HUDEP-2 (cell line): ENCODE measurements around the gene ZSCAN25.
"Not testable (repeated sequence)": the region's sequence is repeated elsewhere in the genome, so short reads cannot be mapped to it uniquely, and the experiment has no call there.

Experiments used
- DNase-seq, 76 experiments: peaks; one replicate each; lab custom pipeline; 2025; ENCODE audit not compliant: unreplicated experiment in 76 of 76; lab: John Stamatoyannopoulos, UW

The ZSCAN25 gene

DNA sequence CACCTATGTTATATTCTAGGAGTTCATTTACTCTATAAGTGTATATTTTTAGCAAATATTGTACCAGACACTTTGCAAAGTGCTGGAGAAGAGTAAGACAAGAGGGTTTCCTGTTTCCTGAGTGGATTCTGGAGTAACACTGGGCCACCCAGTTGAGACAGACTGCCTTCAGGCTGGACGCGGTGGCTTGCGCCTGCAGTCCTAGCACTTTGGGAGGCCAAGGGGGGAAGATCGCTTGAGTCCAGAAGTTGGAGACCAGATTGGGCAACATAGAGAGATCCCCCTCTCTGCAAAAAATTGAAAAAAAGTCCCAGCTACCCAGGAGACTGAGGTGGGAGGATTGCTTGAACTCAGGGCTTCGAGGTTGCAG lies 772 bp upstream of the ZSCAN25 start:
- peak in 1 of 76 experiments; percentile 27 for DNase-seq

- DNase-seq = peak in 1 of 76 experiments; percentile 2
These were observed 541 bp downstream of the ZSCAN25 start for GRCh38 chr7:99617192-99617781.

GRCh38 chr7:99618726-99619125 lies 2.0 kb downstream of the ZSCAN25 start:
- DNase-seq = no peak

DNA sequence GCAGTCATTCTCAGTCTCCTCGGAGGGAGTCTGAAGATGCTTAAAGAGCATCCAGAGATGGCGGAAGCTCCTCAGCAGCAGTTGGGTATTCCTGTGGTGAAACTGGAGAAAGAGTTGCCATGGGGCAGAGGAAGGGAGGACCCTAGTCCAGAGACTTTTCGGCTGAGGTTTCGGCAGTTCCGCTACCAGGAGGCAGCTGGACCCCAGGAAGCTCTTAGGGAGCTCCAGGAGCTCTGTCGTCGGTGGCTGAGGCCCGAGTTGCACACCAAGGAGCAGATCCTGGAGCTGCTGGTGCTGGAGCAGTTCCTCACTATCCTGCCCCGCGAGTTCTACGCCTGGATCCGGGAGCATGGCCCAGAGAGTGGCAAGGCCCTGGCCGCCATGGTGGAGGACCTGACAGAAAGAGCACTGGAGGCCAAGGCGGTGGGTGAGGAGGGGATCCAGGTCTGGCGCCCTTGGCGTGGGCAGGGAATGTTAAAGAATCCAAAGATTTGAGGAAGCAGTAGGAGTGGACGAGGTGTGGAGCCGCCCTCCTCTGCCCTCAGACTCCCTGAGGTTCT lies 2.9 kb downstream of the ZSCAN25 start:
- no peak for DNase-seq

GRCh38 chr7:99621271-99621670 lies 4.5 kb downstream of the ZSCAN25 start:
- DNase-seq = no peak

- no peak for DNase-seq
These were observed 5.8 kb downstream of the ZSCAN25 start for GRCh38 chr7:99622596-99622995.

DNA sequence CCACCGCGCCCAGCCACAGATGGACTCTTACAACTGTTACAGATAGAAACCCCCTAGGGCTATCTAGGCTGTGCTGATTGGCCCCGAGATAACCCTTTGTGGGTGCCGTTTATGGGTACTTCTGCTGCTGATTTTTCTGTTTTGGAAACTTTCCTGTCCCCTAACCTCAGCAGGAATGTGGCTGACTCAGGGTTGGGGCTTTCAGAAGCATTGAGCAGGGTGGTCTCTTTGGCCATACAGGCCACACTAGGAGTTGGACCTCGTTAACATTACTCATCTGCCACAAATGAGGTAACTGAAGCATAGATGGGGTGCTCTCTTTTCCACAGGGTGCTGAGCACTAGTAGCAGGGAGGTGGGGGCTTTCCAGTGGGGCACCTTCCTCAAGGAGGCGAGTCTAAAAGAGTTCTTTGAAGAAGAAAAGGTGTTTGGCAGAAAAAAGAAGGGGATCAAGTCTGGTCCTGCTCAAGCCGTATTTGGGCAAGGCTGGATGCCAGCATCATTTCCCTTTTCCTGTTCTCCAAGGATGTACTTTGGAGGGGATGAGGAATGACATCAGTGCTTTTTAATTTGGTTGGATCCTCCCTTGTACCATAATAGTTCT lies 6.4 kb downstream of the ZSCAN25 start:
- no peak for DNase-seq

DNA sequence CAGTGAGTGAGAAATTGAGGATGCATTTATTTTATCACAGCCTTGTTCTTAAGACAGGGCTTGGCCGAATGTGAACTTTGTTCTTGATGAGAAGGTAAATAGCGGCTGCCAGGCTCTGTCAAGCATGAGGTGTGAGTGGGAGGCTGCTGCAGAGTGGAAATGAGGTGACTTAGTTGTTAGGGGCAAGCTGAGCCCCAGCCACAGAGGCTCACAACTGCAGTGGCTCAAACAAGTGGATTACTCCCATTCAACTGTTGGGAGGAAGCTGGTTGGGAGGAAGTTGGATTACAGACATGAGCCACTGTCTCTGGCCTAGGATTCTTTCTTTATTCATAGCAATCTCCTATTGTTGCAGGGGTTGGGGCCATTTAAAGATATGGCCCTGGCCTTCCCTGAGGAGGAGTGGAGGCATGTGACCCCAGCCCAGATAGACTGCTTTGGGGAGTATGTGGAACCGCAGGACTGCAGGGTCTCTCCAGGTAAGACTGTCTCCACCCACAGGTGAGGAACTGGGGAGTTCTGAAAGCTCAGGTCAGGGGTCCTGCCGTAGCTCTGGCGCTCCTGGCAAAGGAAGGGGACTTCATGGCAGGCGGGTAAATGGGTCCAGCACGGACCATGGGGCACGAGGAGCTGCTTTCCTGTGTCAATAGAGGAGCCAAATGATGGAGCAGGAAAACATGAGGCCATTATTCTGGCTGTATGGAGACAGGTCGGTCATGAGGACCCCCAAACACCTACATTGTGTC lies 7.1 kb downstream of the ZSCAN25 start:
- DNase-seq = no peak

GRCh38 chr7:99624484-99624883 lies 7.7 kb downstream of the ZSCAN25 start:
- DNase-seq = no peak

DNA sequence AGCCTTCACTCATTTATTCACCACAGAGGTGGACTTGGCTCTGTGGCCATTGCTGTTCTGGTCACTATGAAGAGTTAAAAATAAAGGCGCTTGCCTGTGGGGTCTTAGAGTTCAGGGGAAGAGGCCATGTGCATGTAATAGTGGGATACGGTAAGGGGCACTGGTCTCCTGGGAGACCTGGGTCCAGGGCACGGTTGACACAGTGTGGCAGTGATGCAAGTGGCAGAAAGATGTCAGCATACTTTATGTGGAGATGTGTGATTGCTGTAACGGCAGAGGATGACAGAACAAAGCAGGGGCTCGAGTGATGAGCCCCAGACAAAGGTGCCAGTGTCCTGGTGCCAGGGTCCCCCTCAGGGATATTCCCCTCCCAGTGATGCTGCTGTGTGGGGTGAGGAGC lies 8.6 kb downstream of the ZSCAN25 start:
- no peak for DNase-seq

DNA sequence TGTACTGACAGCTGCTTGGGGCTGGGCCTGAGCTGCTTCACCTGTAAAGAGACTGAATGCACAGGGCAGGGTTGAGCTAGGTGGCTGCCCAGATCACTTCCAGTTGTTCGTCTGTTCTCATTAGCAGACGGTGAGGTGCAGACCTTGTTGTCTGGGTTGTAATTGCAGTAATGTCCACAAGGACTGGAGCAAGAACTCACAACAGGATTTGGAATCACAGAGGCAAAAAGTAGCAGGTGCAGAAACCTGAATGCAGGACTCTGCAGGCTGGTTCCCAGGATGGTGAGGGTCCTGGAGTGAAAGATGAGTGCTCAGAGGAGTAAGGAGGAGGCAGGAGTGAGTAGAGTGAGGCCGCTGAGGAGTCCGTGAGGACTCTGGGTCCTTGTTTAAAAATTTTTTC lies 9.2 kb downstream of the ZSCAN25 start:
- no peak for DNase-seq

DNA sequence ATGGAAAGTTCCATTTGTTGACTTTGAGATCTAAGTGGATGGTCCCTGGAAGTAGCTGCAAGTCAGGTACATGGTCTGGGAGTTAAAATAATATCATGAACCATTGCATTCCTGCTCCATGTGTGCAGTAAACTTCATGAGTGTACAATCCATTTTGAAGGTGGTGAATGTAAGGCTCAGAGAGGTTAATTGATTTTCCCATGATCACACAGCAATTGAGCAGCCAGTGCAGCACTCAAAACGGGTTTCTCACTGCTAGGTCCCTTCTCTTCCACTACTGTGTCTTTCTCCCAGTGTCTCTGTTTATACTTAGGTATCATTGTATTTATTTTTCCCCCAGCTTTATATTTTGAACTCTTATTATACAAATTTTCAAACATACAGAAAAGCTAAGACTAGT lies 9.9 kb downstream of the ZSCAN25 start:
- no peak for DNase-seq

- no peak for DNase-seq
These were observed 10.8 kb downstream of the ZSCAN25 start for GRCh38 chr7:99627513-99627912.

DNA sequence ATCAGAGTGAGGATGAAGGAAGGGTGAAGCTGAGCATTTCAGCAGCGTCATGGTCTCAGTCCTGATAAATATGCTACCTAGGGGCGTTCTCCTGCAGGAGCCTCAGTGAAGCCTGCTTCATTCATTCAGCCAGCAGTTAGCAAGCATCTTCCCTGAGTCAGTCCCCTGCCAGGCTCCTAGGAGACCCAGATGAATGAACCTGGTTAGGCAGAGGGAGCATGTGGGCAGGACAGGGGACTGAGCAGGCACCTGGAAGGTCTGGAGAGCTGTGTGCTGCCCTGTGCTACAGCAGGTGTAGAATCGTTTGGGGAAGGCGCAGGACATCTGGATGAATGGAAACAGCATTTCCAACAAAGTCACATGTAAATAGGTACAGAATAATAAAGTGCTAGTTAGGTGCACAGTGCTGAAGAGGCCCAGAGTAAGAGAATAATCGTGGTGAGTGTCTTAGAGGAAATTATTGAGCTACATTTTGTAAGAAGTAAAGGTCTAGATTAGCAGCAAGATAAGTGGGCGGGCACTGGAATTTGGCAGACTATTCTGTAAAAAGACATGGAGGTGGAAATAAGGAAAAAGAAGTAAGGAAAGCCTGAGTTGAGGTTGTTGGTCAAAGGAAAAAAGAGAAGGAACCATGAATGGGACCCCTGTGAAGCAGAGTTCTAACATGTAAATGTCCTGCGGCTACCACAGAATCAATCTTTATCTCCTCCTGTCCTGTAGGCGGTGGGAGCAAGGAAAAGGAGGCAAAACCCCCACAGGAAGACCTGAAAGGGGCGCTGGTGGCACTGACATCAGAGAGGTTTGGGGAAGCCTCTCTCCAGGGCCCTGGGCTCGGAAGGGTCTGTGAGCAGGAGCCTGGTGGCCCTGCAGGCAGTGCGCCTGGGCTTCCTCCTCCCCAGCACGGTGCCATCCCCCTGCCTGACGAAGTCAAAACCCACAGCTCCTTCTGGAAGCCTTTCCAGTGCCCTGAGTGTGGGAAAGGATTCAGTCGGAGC lies 12.0 kb downstream of the ZSCAN25 start:
- no peak for DNase-seq

DNA sequence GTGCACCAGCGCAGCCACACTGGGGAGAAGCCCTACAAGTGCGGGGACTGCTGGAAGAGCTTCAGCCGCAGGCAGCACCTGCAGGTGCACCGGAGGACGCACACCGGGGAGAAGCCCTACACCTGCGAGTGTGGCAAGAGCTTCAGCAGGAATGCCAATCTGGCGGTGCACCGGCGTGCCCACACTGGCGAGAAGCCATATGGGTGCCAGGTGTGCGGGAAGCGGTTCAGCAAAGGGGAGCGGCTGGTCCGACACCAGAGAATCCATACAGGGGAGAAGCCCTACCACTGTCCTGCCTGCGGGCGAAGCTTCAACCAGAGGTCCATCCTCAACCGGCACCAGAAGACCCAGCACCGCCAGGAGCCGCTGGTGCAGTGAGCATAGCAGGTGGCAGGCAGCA lies 12.9 kb downstream of the ZSCAN25 start:
- DNase-seq = no peak

- peak in 5 of 76 experiments; percentile 2 to 29 (median 6) for DNase-seq
These were observed 14.8 kb downstream of the ZSCAN25 start for GRCh38 chr7:99631295-99632109.

GRCh38 chr7:99637414-99637813 lies 20.7 kb downstream of the ZSCAN25 start:
- DNase-seq = not testable (repeated sequence)

DNA sequence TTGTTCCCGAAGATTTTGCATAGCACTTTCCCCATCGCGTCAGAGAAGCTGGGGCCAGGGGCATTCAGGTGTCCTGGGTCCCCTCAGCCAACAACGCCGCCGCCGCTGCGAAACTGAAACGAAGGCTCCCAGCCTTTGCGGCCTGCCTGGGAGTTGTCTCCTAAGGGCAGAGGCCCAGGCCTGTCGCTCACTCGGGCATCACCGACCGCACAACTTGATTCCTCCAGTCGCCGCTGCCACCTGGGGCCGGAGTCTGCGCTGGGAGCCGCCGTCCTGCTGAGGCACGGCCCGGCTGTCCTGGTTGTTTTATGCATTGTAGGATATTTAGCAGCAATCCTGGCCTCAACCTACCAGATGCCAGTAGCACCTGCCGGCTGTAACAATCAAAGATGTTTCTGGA lies 22.0 kb downstream of the ZSCAN25 start:
- DNase-seq = no peak

DNA sequence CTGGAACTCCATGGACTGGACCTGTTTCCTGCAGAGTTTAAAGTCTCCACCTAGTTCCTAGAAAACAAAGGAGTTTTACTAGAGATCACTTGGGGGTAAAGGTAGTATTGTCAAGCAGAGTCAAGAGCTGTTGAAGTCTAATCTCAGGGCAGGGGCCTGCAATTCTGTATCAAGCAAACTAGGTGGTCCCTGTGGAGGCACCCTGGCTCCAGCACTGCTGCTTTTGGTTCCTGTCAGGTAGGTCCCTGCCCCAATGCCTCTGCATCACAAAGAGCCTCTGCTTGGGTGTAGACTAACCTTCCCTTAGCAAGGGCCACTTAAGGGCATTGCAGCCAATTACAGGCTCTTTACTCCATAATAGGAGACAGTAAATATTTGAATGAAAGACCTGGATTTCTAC lies 22.5 kb downstream of the ZSCAN25 start:
- no peak for DNase-seq

GRCh38 chr7:99642027-99642426 lies 25.3 kb downstream of the ZSCAN25 start:
- DNase-seq = no peak
